HK-2 (cell line): ENCODE measurements around the gene MCM6.

Source experiments
- DNase-seq: peaks from one replicate; pipeline ENCODE4 v3.0.0-alpha.2; 2018; ENCODE audit not compliant: unreplicated experiment

Gene MCM6

DNA sequence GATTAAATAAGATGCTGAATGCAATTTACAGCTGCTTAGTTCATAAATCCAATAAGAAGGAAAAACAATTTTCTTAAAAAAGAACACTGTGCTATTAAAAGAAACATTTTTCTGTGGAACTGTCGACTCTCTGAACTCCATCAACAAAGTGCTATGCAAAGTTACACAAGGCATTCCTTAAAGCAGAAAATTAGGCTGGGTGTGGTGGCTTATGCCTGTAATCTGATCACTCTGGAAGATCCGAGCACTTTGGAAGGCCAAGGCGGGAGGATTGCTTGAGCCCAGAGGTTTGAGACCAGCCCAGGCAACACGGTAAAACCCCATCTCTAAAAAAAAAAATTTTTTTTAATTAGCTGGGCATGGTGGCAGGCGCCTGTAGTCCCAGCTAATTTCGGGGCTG lies 13.0 kb downstream of the MCM6 start:
- DNase-seq, result no peak

DNA sequence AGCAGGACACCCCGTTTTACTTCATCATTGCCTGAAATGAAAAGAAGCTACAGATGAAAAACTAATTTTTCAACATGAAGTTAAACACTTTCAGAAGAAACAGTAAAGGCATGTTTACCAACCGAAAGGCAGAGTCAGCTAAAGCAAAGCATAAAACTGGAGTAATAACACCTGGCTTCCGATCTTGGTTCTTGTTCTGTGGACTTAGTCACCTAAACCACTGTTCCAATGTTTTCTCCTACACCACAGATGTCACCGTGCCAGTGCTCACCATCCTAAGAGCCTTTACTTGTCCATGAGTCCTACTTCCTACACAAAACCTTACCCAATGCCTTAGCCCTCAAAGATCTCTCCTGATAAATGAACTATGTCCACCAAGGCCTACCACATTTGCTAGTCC lies 13.5 kb downstream of the MCM6 start:
- no peak for DNase-seq

DNA sequence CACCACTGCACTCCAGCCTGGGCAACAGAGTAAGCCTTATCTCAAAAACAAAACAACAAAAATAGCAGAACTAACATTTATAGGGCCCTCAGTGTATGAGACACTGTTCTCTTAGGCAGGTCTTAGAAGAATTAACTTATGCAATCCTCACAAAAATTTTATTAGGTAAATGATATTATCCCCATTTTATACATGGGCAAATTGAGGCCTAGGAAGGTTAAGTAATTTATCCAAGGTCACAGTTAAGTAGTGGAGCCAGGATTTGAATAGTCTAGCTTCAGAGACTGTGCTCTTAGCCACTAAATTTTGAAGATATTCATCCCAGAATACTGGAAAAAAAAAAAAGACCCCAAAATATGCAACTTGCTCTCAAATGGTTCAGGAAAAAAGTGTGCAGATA lies 22.8 kb downstream of the MCM6 start:
- no peak for DNase-seq

DNA sequence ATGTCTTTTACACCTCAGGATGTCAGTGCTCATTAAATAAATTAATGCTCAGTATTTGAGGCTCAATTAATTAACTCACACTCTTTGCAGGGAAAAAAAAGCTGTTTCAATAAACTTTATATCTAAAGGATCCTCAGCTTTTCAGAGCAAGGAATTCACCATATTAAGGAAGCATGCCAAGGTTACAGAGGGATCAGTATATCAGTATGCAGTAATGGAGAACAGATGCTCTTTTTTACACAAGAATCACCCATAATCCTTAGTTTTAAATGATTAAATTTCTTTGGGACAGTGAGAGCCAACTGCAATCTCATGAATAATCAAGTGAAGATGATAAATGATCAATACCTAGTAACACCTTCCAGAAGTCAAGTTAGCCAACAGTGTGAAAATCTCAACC lies 24.4 kb downstream of the MCM6 start:
- DNase-seq, result no peak

DNA sequence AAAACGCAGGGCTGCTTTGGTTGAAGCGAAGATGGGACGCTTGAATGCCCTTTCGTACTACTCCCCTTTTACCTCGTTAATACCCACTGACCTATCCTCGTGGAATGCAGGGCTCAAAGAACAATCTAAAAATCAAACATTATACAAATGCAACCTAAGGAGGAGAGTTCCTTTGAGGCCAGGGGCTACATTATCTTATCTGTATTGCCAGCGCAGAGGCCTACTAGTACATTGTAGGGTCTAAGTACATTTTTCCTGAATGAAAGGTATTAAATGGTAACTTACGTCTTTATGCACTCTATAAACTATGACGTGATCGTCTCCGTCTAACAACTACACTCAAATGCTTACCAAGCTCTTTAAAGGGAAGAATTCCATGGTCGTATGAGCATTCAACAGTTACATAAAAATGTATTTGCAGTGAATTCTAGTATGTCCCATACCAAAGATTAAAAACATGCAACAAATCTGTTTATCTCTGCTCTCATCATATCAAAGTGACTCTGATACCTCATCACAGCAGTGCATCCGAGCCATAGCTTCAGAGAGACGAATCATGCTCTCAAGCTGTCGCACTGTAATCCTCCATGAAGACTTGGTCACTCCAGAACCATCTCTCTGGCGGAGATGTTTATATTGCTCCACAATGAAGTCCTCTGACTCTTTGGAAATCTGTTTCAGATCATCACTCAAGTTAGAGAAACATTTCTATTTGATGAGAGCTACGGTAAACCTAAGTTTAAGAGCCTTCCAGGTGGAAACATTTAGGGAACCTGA lies 25.2 kb downstream of the MCM6 start:
- DNase-seq, result no peak

DNA sequence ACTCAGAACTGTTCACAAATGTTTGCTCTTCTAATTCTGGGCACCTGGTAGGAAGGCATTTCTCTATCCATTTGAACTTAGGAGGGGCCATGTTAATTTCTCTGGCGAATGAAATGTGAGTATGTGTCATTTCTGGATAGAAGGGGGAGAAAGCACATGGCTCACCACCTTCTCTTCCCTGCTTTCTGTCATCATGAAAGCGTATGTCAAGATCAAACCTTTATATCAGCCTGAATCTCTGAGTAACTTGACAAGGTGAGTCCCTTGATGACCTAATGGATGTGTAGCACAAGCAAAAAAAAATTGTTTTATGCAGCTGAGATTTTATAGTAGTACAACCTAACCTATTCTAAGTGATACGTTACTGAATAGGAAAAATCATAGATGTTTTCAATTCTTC lies 27.2 kb downstream of the MCM6 start:
- no peak for DNase-seq

DNA sequence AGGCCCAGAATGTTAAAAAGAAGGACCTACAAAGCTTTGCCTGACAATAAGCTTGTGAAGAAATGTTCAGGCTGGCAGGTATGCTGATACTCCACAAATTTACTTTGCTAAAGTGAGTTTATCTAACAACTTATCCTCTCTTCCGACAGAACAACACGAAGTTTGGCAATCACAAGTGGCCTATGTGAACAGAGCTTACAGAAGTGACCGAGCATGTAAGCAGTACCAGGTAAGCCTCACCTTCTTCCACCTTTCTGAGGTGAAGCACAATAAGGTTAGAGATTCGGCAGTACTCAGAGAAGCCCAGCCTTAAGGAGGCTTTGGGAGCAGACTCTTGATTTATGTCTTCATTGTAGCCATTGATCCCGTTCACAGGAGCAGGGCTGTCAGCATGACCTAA lies 30.2 kb downstream of the MCM6 start:
- no peak for DNase-seq

DNA sequence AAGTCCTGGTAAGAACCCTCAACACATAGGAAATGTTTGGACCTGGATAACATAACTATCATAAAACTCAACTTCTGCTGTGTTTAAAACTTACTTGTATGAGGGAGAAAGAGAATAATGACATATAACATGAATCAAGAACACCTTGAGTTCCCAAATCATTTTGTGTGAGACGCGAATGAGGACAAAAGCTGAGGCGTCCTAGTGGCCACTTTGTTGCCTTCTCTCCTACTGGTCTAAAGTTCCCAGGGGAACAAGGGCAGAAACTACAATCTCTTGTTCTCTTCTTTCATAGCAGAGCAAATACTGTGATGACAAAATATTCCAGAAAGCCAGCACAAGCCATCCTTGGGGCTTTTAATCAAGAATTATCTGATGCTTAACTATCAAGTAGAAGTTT lies 31.0 kb downstream of the MCM6 start:
- DNase-seq, result no peak

DNA sequence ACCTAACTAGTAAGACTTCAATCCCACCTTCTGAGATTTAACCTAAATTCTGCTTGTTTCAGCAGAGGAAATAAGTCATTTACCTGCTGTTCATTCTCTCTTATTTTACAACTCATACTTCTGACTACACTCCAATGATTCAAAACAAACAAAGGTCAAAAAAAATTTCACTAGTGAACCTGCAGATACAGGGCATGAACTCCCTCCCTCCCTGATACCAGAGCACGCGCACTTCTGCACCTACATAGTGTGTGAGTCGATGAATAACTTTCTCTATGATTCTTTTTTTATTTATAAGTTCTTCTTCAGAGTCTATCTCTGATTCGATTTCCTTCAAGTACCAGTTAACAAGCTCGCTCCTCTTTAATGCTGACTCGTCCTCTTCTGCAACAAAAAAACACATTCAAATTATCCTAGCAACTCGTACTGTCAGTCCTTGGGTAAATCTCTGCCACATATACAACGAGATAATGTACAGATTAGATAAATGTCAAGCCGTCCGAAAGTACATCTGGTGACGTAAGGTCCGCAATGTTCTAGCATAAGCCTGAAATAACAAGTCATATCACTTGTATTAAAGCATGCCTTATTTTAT lies 31.8 kb downstream of the MCM6 start:
- DNase-seq, result no peak

DNA sequence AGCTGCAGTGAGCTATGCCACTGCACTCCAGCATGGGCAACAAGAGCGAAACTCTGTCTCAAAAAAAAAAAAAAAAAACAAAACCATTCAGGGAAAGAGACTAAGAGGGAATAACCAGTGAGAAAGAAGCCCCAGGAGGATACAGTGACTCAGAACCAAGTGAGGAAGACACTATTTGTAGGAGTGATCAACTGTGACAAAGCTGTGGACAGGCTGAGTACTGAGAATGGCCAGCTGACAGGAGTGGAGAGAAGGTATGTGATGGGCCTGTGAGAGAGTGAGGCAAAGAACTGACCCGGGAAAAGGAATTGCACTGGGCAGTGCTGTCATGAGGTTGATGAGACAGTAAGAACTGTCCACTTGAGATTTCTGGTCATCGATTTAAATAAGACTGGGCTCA lies 32.6 kb downstream of the MCM6 start:
- DNase-seq, result peak; percentile 46

DNA sequence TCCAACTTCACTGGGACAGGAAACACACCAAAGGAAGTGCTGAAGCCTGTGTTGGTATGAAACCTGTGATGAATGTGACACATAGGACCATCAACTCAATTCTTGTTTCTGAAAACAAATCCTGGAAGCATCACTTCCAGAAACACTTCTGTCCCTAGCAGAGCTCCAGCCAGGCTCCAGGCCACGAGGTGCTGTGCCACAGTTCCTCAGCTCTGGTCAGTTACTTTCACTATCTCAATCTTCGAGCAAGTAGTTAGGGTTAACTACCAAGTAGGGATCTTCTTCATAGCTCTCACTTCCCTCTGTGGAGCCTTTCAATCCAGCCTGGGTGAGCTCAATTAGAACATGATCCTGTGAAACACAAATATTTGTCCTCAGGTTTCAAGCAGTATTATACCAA lies 35.6 kb downstream of the MCM6 start:
- DNase-seq, result no peak

DNA sequence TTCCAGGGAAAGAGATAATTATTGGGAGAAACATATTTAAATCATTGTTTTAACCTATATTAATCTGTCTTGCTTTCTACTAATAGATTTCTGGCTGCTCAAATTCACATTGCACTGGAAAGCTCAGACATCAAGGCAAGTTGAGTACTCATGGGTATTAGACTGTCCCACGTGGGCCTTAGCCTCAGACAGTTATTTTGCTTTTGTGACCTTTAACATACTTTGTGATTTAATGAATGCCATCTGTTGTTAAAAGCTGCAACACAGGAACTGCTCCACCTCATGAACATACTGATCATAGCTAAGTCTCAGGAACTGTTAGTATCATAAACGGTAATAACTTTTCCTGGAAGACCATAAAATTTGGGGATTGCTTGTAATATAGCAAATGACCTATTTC lies 36.5 kb downstream of the MCM6 start:
- DNase-seq, result no peak

DNA sequence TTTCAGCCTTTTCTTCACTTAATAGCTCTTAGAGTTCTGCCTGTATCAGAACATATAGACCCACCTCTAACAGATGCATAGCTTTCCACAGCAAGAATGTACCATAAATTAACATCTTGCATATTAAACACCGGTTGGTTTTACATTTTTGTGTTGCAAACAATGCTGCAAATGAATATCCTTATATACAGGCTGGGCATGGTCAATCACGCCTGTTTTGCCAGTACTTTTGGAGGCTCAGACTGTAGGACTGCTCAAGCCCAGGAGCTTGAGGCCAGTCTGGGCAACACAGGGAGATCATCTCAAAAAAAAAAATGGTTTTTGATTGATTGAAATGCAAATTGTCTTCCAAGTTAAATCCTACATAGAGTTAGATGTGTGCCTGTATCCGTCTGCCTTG lies 37.7 kb downstream of the MCM6 start:
- no peak for DNase-seq

DNA sequence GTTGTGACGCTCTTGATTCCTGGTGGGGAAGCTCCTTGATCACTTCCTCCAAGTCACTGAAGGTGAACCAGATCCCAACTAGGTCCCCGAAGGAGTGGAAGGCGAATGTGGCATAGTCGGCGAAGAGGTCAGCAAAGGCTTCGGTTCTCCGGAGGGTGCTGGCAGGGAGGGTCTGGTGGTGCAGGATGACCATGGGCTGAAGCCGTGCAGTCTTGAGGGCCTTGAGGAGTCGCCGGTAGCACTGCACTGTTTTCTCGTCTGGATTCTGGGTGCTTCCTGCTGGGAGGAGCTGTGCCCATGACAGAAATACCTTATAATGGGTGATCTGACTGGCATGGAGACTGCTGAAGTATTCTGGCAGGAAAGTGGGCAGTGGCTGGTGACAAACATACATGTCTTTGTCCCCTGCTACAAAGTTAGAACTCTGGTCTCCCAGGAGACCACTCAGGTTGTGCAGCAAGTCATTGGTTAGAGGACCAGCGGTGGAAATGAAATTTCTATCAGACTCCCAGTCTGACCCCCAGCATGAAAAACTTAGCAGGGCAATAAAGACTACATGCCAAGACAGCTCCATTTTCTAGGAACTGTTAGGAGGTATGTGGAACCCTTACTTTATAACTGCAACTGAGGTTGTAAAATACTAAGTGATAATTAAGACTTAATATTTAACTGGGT lies 39.5 kb downstream of the MCM6 start, which contains the start of gene LCT:
Gene LCT (minus strand): TSS at position 589 of the 675 bp plus-strand sequence. CDS start 15 bp downstream, at position 574.
- no peak for DNase-seq

DNA sequence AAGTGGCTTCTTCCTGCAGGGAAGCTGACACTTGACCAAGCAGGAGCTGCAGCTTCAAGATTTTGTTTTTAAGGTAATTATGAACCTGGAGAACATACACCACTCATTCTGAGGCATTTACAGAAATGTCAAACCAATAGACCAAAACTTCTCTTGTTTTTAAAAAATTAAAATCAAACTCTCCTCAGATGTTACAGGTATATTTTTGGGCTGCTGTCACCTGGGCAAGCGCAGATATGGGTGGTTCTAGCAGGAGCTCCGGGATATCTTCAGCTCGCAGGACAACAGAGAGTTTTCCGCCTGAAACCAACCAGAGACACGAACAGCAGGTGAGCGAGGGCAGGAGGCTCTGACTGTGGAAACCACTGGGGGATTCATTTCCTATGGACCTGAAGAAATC lies 43.4 kb downstream of the MCM6 start:
- no peak for DNase-seq

DNA sequence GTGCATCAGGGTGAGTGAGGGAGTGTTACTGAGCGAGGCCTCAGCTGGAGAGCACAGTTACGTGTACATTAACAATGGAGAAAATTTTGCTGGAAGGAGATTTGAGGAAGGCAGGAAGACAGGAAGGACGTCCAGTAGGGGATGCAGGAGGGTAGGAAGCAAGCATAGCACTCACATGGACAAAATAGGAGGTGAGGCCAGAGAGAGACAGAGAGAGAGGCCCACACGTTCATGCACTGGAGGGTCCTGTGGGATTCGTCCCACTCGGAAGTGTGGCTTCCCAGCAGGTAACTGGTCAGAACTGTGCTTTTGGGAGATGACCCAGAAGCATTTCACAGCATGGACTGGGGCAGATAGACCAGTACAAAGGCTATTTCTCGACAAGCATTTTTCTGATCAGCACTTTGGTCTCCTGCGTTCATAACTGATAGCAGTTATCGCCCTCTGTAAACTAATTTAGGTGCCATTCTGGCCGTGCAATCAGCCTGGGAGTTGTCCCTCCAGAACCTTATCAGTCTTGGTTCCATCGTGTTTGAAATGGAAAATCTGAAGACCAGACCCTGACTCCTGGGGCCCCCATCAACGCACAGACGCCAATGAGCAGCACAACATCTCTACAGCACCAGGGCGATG lies 44.9 kb downstream of the MCM6 start:
- DNase-seq, result no peak

DNA sequence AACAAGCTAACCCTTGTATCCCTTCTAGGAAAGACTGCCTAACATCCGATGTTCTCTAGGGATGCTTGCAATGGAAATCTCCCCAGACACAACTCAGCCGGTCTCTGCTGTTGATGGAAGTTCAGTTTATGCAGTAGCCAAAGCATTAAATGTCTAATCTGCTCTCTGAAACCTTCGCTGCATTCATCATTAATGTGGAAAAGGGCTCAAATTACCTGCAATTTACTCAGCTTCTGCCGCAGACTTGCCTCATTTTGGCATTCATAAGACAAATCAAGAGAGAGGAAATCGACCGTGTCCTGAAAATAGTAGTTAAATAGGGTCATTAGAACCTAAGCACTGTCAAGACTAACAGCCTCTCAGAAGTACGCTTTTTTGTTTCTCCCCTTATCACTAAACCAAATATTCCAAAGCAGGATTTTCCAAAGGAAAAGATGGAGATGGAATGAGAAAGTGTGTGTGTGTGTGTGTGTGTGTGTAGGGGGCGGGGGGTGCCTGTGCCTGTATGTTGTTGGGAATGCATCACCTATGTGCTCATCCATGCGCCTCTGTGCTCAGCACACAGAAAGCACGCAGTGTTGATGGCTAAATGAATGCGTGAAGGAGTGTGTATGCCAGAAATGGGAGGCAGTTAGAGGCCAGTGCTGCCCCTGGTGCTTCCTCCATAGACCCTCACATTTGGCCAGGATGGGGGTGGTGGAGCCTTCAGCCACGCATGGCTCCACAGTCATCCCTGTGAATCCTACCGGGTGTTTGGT lies 46.7 kb downstream of the MCM6 start:
- no peak for DNase-seq

DNA sequence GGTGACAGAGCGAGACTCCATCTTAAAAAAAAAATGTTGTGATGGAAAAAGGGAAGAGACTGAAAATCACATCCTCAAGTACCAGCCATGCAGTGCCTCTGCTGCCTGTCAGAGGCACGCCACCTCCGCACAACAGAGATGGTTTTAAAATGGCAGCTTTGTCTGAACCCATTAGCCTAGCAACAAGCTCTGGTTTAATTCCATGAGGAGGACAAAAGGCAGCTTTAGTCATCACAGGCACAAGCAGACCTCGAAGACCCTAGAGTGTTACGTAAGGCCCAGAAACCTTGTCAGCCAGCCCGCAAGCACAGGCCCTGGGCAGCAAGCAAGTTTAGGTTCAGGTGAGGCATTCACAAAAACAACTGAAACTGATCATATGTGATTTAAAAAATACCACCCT lies 49.7 kb downstream of the MCM6 start:
- no peak for DNase-seq

DNA sequence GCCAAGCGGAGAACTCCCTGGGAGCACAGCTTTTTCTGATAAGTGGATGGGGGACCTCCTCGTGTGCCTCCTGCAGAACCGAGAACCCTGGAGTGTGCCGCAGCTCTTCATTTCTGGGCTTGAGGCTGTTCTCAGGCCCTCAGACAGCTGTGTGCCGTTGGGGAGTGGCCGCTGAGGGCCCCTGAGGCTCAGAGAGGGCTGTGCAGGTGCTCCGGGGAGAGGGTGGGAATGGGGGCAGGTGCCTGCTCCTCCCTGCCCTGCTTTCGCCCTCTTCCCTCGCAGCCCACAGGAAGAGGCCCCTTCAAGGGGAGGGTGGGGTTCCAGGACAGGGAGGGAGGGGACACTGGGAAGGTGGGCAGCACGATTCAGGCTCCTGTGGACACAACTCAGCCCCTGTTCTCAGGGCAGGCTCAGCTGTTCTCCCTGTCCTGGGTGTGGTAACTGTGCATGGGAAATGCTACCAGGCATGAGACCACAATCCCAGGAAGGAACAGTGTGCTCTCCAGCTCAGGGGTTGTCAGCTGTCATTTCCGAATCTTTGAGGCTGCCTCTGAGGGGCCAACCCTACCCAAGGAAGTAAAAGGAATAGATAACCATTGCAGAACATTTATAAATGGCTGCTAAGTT lies 50.6 kb downstream of the MCM6 start:
- DNase-seq, result no peak

DNA sequence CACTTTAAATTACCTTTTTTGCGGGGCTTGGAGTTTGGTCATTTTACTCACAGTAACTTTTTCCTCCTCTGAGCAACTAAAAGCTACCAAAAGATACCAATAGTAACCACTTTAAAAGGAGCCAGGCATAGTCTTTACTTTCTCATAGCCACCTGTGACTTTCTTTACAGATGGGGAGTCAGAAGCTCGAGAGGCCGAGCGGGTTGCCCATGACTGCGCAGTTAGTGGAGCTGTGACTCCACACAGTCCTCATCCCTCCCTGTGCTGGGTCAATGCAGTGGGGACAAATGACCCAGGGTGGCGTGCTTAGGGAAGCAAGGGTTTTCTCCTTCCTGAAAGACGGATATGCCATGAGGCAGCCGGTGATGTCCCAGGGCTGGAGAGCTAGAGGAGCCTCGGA lies 51.1 kb downstream of the MCM6 start:
- no peak for DNase-seq

DNA sequence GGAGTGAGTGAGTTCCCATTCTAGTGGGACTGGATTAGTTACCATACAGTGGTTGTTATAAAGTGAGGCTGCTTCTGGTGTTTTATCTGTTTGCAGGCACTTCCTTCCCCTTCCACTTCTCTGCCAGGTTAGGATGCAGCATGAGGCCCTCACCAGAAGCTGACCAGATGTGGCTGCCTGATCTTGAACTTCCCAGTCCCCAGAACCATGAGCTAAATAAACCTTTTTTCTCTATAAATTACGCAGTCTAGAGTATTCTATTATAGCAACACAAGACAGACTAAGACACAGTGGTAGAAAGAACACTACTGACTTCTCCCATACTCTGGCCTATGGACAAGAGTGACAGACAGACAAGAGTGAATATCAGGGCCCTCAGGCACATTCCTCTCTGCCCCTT lies 53.4 kb downstream of the MCM6 start:
- no peak for DNase-seq

DNA sequence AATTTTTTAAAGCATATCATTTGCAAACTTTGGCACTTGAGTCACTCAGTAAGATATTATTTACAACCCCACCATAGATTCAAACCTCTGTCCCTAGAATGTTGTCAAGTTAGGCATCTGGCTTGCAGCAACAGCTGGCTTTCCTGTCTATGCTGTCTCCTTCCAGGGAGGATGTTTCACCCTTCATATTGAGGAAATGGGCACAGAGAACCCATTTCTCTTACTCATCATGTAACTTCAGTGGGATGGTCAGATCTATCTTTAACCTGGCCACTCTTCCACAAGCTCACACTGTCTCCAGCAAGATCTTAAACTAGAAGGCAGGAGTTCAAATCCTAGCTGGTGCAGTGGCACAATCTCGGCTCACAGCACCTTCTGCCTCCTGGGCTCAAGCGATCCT lies 55.1 kb downstream of the MCM6 start:
- no peak for DNase-seq
